Colonic mucosa (tissue), 4 donors: ENCODE data around the gene CLASP1. TPM values are rescaled to one million over a fixed set of nuclear protein-coding genes. Genes with fewer than 3 reads are reported as not detected.

Source experiments
- DNase-seq: peaks from one replicate; pipeline ENCODE4 v3.0.0-alpha.2; 2020
- H3K27ac ChIP-seq: fragments of 200-600 bp; one replicate; pipeline ENCODE4 v1.8.0; 2021
- H3K27me3 ChIP-seq: fragments of 200-600 bp; one replicate; pipeline ENCODE4 v1.8.0; 2021
- H3K36me3 ChIP-seq: fragments of 200-600 bp; one replicate; pipeline ENCODE4 v1.8.0; 2021
- H3K4me1 ChIP-seq: fragments of 200-600 bp; one replicate; pipeline ENCODE4 v1.8.0; 2021; ENCODE audit warnings: mild to moderate bottlenecking
- H3K4me3 ChIP-seq: fragments of 200-600 bp; one replicate; pipeline ENCODE4 v1.8.0; 2021
- H3K9ac ChIP-seq, 2 donors: one replicate each; pipeline ENCODE4 v1.7.0; 2013; ENCODE audit warnings: control low read depth in 2 of 2, low read depth in 2 of 2, low read length in 2 of 2
- H3K9me3 ChIP-seq: fragments of 200-600 bp; one replicate; pipeline ENCODE4 v1.8.0; 2021
- intact Hi-C: fragments of 100-400 bp; cut with DNase I; formaldehyde crosslinking; loops from one replicate; pipeline ENCODE4 v1.14.1; 2022
- total RNA-seq, 2 donors: library from RNA; stranded (reverse); fragmentation: NEBNext Ultra II Directional in 1 of 2; extraction: Animal tissue kit (Norgen Biotek cat#: 25700) in 1 of 2; gene quantifications; one replicate each; pipeline ENCODE4 v1.2.1, GENCODE V29; 2021
- TF ChIP-seq, protein P1 (sequence below): fragments of 200-600 bp; IDR thresholded peaks from one replicate; pipeline ENCODE4 v1.8.0; 2022; ENCODE audit warnings: antibody characterized with exemption, mild to moderate bottlenecking
- donor health status: healthy.
- donor health status: DM: no; HTN: no; CAD: no.
- donor health status: DM: no; HTN: no; CAD: no.

The CLASP1 gene
- total RNA-seq, 2 donors from 2014 or later, result 30.3 to 32.3 TPM

DNA sequence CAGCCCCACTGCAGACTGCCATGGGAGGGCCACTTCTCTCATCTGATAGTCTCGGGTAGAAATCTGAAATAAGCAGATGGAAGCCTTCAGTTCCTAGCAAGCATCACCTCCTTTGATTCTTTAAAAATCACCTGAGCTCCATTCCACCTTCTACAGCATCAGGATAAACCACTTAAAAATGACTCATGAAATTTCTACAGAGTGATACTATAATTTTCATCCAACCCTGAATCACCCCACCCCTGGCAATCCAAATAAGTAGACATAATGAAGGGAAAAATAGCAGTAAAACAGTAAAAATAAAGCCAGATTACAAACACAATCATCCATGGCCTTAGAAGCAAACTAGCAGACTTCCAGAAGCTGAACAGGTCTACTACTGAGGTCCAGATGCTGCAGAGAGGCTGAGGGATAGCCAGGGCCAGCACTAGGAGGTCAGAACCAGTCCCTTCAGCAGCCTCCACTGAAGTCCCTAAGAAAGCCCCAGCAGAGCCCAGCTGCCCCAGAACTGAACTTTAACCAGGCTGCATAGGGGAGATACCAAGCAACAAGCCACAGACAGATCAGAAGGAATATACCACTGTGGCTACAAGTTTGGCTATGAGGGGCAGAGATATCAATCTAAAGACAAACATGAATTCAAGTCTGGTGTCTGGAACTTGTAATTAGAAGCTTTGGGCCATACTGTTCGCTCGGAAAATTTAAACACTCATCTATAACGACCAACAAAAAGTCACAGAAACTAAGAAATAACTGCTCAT is 173.3 kb downstream of the CLASP1 start:
- H3K4me1 ChIP-seq, result peaks cover 8% of the 10 kb centered on the region
- TF ChIP-seq, protein P1, sequence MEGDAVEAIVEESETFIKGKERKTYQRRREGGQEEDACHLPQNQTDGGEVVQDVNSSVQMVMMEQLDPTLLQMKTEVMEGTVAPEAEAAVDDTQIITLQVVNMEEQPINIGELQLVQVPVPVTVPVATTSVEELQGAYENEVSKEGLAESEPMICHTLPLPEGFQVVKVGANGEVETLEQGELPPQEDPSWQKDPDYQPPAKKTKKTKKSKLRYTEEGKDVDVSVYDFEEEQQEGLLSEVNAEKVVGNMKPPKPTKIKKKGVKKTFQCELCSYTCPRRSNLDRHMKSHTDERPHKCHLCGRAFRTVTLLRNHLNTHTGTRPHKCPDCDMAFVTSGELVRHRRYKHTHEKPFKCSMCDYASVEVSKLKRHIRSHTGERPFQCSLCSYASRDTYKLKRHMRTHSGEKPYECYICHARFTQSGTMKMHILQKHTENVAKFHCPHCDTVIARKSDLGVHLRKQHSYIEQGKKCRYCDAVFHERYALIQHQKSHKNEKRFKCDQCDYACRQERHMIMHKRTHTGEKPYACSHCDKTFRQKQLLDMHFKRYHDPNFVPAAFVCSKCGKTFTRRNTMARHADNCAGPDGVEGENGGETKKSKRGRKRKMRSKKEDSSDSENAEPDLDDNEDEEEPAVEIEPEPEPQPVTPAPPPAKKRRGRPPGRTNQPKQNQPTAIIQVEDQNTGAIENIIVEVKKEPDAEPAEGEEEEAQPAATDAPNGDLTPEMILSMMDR, result no peak
- H3K36me3 ChIP-seq, result no peaks in the 10 kb centered on the region
- H3K4me3 ChIP-seq, result no peak overlapping the region
- H3K9me3 ChIP-seq, result no peaks in the 10 kb centered on the region
- H3K27ac ChIP-seq, result no peak overlapping the region
- H3K27me3 ChIP-seq, result no peaks in the 10 kb centered on the region
- intact Hi-C loops, result no loop called here
- no peak overlapping the region for H3K9ac ChIP-seq
- no peak for DNase-seq

DNA sequence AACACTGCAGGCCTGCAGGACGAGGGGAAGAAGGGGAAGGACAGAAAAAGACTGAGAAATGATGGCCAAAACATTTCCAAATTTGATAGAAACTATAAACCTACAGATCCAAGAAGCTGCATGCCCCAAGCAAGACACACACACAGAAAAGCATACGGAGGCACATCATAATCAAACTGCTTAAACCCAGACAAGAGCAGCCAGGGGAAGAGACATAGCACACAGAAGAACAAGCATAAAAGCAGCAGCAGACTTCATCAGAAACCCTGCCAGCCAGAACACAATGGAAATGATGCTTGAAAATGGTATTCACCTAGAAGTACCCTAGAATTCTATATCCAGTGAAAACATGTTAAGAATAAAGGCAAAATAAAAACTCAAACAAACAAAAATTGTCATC is 175.8 kb downstream of the CLASP1 start:
- Histone ChIP-seq H3K9ac (no peak overlapping the region), H3K27me3 (no peaks in the 10 kb centered on the region), H3K4me1 (no peaks in the 10 kb centered on the region), H3K27ac (no peak overlapping the region), H3K9me3 (no peaks in the 10 kb centered on the region), H3K36me3 (no peaks in the 10 kb centered on the region), H3K4me3 (no peak overlapping the region)
- TF ChIP-seq, protein P1, result no peak
- no peak for DNase-seq
- intact Hi-C loops, result no loop called here

DNA sequence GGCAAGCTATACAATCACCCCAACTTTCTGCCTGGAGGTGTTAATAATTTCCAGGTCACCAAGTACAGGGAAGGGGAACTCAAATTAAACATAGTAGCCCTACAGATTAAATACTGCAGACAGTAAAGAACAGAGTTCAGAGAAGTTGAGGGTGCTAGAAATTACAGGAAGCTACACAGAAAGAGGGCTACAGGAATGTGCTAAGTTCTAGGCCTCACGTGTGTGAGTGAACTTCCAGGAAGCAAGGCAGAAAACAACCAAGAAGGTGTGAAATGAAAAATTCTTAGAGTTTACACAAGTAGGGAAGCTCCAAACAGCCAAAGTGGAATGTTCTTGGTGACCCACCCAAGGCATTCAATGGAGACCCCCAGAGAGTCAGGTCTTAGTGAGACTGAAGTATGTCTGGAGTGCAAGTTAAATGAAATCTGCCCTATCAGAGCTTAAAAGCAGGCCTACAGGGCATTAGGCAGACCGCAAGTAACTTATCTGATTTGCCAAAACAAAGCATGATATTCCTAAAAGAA is 176.7 kb downstream of the CLASP1 start:
- no peaks in the 10 kb centered on the region for H3K27me3 ChIP-seq
- no peaks in the 10 kb centered on the region for H3K4me1 ChIP-seq
- DNase-seq, result no peak
- H3K9ac ChIP-seq, result no peak overlapping the region
- no peak overlapping the region for H3K4me3 ChIP-seq
- no peaks in the 10 kb centered on the region for H3K36me3 ChIP-seq
- TF ChIP-seq, protein P1, result no peak
- H3K27ac ChIP-seq, result no peak overlapping the region
- H3K9me3 ChIP-seq, result no peaks in the 10 kb centered on the region
- intact Hi-C loops, result no loop called here

DNA sequence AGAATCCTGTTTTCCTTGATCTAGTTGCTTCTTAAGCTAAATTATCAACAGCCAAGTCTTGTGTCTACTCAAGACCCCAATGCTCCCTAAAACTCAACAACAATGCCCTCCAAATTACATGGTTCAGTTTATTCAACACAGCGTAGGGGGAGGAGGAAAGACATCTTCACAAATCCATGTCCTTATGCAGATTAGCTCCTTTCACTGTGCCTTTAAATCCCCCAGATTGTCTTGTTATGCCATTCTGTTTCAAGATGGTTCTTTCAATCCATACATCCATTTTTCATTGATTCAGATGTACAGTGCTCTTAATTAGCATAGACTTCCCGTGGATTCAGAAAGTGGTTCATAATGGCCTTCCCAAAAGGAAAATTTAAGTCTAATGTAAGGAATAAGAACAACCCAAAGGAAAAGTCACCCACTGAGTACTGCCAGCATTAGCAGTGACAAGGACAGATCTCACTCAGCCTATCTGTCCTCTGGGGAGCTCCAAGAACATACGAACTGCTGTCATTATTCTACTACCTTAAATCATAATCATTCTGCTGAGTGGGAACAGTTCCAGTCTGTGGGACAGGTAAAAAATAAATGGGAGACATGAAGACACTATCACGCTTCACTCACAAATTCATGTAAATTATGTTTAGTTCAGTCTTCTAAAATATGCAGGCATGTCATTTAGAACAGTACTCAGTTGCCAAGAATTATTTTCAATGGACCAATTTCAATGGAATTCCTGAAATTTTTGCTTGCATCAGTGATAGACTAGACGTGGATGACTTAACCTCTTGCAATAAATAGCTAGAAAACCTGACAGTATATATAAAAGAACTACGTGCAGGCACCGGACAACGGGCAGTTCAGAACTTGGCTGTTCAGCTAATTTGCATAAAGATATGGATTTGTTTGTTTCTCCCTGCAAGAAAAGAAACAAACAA is 177.5 kb downstream of the CLASP1 start:
- H3K9ac ChIP-seq, result no peak overlapping the region
- H3K9me3 ChIP-seq, result no peaks in the 10 kb centered on the region
- intact Hi-C loops, result no loop called here
- DNase-seq, result no peak
- no peak overlapping the region for H3K27ac ChIP-seq
- no peaks in the 10 kb centered on the region for H3K36me3 ChIP-seq
- TF ChIP-seq, protein P1, result no peak
- H3K4me3 ChIP-seq, result no peak overlapping the region
- no peaks in the 10 kb centered on the region for H3K27me3 ChIP-seq
- no peaks in the 10 kb centered on the region for H3K4me1 ChIP-seq

DNA sequence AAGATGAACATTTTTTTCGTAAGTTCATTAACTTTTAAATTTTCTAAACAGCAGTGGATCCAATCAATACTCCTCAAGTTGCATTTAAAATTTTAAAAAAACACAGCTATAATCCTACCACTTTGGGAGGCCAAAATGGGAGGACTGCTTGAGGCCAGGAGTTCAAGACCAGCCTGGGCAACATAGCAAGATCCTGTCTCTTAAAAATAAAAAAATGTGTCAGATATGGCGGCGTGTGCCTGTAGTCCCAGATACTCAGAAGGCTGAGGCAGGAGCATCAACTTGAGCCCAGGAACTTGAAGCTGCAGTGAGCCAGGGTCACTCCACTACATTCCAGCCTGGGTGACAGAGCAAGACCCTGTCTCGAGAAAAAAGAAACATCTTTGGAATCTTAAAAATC is 178.3 kb downstream of the CLASP1 start:
- no peak overlapping the region for H3K9ac ChIP-seq
- H3K4me3 ChIP-seq, result no peak overlapping the region
- H3K4me1 ChIP-seq, result no peaks in the 10 kb centered on the region
- no peaks in the 10 kb centered on the region for H3K27me3 ChIP-seq
- no peak overlapping the region for H3K27ac ChIP-seq
- TF ChIP-seq, protein P1, result no peak
- intact Hi-C loops, result no loop called here
- H3K36me3 ChIP-seq, result no peaks in the 10 kb centered on the region
- H3K9me3 ChIP-seq, result no peaks in the 10 kb centered on the region
- no peak for DNase-seq
